SU-DHL-6 (cell line): ENCODE data around the gene B4GALT3.

ENCODE experiments used
- H2AFZ ChIP-seq: fragments of 200-600 bp; sonication (generic); 2 replicates; pipeline ENCODE4 v1.6.1; 2014; ENCODE audit warnings: low read depth, mild to moderate bottlenecking, moderate library complexity, mixed read lengths, antibody characterized with exemption, low read length; ENCODE audit not compliant: severe bottlenecking
- H3F3A ChIP-seq: fragments of 200-600 bp; shearing (Covaris generic); 2 replicates; pipeline ENCODE4 v1.6.0; 2016; ENCODE audit warnings: antibody characterized with exemption, mild to moderate bottlenecking; ENCODE audit not compliant: insufficient read depth
- H3K27ac ChIP-seq: fragments of 200-600 bp; sonication (generic); 2 replicates; pipeline ENCODE4 v1.5.1; 2016; ENCODE audit warnings: low read depth, mild to moderate bottlenecking, low read length, moderate library complexity, mixed read lengths
- H3K27me3 ChIP-seq: fragments of 200-600 bp; sonication (generic), shearing (Covaris generic); 2 replicates; pipeline ENCODE4 v1.6.0; 2014; ENCODE audit warnings: mild to moderate bottlenecking, low read length
- H3K36me3 ChIP-seq: fragments of 200-600 bp; sonication (generic); 2 replicates; pipeline ENCODE4 v1.6.1; 2014; ENCODE audit warnings: mild to moderate bottlenecking, low read length, mixed read lengths
- H3K4me2 ChIP-seq: fragments of 300-600, 200-600 bp; shearing (Covaris generic), sonication (generic); 2 replicates; pipeline ENCODE4 v1.6.0; 2014; ENCODE audit warnings: low read length, low read depth, mild to moderate bottlenecking; ENCODE audit not compliant: poor library complexity, severe bottlenecking
- H3K4me3 ChIP-seq: fragments of 200-600 bp; sonication (generic); 2 replicates; pipeline ENCODE4 v1.5.1; 2014; ENCODE audit warnings: antibody characterized with exemption, low read length, mild to moderate bottlenecking, mixed read lengths; ENCODE audit not compliant: insufficient read depth, poor library complexity, severe bottlenecking
- H3K79me2 ChIP-seq: fragments of 200-600 bp; sonication (generic); 2 replicates; pipeline ENCODE4 v1.6.1; 2014; ENCODE audit warnings: mild to moderate bottlenecking, low read length, moderate library complexity; ENCODE audit not compliant: insufficient read depth
- H3K9ac ChIP-seq: fragments of 200-600 bp; sonication (generic); 2 replicates; pipeline ENCODE4 v1.7.0; 2014; ENCODE audit warnings: mild to moderate bottlenecking, low read length
- H3K9me2 ChIP-seq: fragments of 200-600 bp; sonication (generic); replicated peaks from 2 replicates; pipeline ENCODE4 v1.6.1; 2014; ENCODE audit warnings: low read length; ENCODE audit not compliant: insufficient read depth
- H3K9me3 ChIP-seq: fragments of 200-600 bp; sonication (generic); 2 replicates; pipeline ENCODE4 v1.6.1; 2014; ENCODE audit warnings: low read length, mixed read lengths; ENCODE audit not compliant: insufficient read depth
- H4K20me1 ChIP-seq: fragments of 200-600 bp; sonication (generic); 2 replicates; pipeline ENCODE4 v1.6.1; 2014; ENCODE audit warnings: low read depth, mild to moderate bottlenecking, antibody characterized with exemption, low read length, moderate library complexity, mixed read lengths
- CTCF ChIP-seq: fragments of 200-600 bp; sonication (generic); IDR thresholded peaks from one replicate; pipeline ENCODE4 v1.5.1; 2017; ENCODE audit warnings: antibody characterized with exemption, mild to moderate bottlenecking, low read length, moderate library complexity; ENCODE audit not compliant: insufficient read depth, poor library complexity, severe bottlenecking
- EZH2phosphoT487 ChIP-seq: fragments of 200-600 bp; sonication (generic), shearing (Covaris generic); conservative IDR thresholded peaks from 2 replicates; pipeline ENCODE4 v1.6.1; 2018; ENCODE audit warnings: mild to moderate bottlenecking, antibody characterized with exemption, low read length, moderate library complexity, mixed read lengths

Gene B4GALT3

GRCh38 chr1:161163793-161164192, 13.5 kb downstream of the B4GALT3 start:
- H3K9me2 ChIP-seq, result no peaks in the 10 kb centered on the region
- H3F3A ChIP-seq, result 0 out of 2 replicates have a peak, but pooled peaks cover 8% of the 10 kb centered on the region
- H3K27me3 ChIP-seq, result no peaks in the 10 kb centered on the region
- peaks cover 6% of the 10 kb centered on the region; the same call in 1 of the 2 replicates for H3K79me2 ChIP-seq
- no peak for TF ChIP-seq CTCF
- TF ChIP-seq EZH2phosphoT487, result no peak
- no peaks in the 10 kb centered on the region for H3K36me3 ChIP-seq
- no peak overlapping the region for H3K27ac ChIP-seq
- H3K4me2 ChIP-seq, result no peak overlapping the region
- no peak overlapping the region for H3K9ac ChIP-seq
- no peak overlapping the region for H2AFZ ChIP-seq
- no peaks in the 10 kb centered on the region for H4K20me1 ChIP-seq
- H3K9me3 ChIP-seq, result no peaks in the 10 kb centered on the region
- no peak overlapping the region for H3K4me3 ChIP-seq

GRCh38 chr1:161162806-161163205, 14.5 kb downstream of the B4GALT3 start:
- peaks cover 6% of the 10 kb centered on the region; the same call in 1 of the 2 replicates for H3K79me2 ChIP-seq
- no peak for TF ChIP-seq CTCF
- TF ChIP-seq EZH2phosphoT487, result no peak
- H3K9me2 ChIP-seq, result no peaks in the 10 kb centered on the region
- H4K20me1 ChIP-seq, result no peaks in the 10 kb centered on the region
- H3K27me3 ChIP-seq, result no peaks in the 10 kb centered on the region
- no peaks in the 10 kb centered on the region for H3K9me3 ChIP-seq
- H3K4me2 ChIP-seq, result no peak overlapping the region
- H3K4me3 ChIP-seq, result no peak overlapping the region
- H3F3A ChIP-seq, result peaks cover 16% of the 10 kb centered on the region; the same call in 1 of the 2 replicates
- H3K36me3 ChIP-seq, result no peaks in the 10 kb centered on the region
- no peak overlapping the region for H2AFZ ChIP-seq
- no peak overlapping the region for H3K27ac ChIP-seq
- H3K9ac ChIP-seq, result no peak overlapping the region

GRCh38 chr1:161162052-161162451, 15.3 kb downstream of the B4GALT3 start:
- no peak overlapping the region for H3K4me2 ChIP-seq
- TF ChIP-seq CTCF, result no peak
- no peak for TF ChIP-seq EZH2phosphoT487
- no peak overlapping the region for H3K27ac ChIP-seq
- H3K36me3 ChIP-seq, result no peaks in the 10 kb centered on the region
- no peaks in the 10 kb centered on the region for H3K27me3 ChIP-seq
- H3K9ac ChIP-seq, result no peak overlapping the region
- H3K4me3 ChIP-seq, result no peak overlapping the region
- peaks cover 17% of the 10 kb centered on the region; the same call in 1 of the 2 replicates for H3F3A ChIP-seq
- H3K9me2 ChIP-seq, result no peaks in the 10 kb centered on the region
- no peak overlapping the region for H2AFZ ChIP-seq
- peaks cover 6% of the 10 kb centered on the region; the same call in 1 of the 2 replicates for H3K79me2 ChIP-seq
- no peaks in the 10 kb centered on the region for H3K9me3 ChIP-seq
- H4K20me1 ChIP-seq, result no peaks in the 10 kb centered on the region
